C4-2B (cell line): ENCODE data around the gene MT1B.

Experiments
- ZFX ChIP-seq: fragments of 450-650 bp; IDR thresholded peaks from 2 replicates; pipeline ENCODE4 v1.6.1; 2017
- TF ChIP-seq, protein P1 (sequence below): fragments of 450-650 bp; conservative IDR thresholded peaks from 2 replicates; pipeline ENCODE4 v1.5.1; 2017; ENCODE audit warnings: mild to moderate bottlenecking

DNA sequence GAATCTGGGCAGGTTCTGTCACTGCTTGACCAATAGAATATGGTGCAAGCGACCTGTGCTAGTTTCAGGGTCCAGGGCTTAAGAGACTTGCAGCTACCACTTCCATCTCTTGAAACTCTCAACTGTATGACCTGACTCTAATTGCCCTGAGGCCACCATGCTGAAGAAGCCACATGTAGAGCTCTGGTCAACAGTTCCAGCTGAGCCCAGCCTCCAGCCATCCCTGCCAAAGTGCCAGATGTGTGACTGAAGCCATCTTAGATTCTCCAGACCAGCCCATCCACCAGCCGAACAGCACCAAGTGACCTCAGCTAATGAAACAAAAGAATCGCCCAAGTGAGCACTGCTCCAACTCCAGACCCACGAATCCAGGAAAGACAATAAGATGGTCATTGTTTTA, 46.7 kb upstream of the MT1B start:
- TF ChIP-seq, protein P1, sequence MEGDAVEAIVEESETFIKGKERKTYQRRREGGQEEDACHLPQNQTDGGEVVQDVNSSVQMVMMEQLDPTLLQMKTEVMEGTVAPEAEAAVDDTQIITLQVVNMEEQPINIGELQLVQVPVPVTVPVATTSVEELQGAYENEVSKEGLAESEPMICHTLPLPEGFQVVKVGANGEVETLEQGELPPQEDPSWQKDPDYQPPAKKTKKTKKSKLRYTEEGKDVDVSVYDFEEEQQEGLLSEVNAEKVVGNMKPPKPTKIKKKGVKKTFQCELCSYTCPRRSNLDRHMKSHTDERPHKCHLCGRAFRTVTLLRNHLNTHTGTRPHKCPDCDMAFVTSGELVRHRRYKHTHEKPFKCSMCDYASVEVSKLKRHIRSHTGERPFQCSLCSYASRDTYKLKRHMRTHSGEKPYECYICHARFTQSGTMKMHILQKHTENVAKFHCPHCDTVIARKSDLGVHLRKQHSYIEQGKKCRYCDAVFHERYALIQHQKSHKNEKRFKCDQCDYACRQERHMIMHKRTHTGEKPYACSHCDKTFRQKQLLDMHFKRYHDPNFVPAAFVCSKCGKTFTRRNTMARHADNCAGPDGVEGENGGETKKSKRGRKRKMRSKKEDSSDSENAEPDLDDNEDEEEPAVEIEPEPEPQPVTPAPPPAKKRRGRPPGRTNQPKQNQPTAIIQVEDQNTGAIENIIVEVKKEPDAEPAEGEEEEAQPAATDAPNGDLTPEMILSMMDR = no peak
- TF ChIP-seq ZFX = no peak
